ENCODE data around the gene RAF1.

DNA sequence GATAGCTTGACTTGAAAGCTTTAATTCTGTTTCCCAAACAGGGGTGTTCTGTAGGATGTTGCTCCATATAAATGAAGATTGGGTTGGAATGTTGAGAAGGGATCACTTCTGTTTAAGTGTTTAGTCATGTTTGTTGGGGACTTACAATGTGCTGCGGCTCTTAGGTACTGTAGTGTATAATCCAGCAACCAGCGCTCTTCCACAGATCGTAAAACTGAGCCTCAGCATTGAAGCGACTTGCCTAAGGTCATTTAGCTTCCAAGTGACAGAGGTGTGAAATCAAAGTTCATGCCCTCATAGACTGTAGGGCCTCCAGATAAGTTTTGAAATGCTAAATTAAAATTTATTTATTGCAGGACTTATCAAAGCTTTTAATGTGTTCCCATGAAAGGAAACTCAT, 105.2 kb downstream of the RAF1 start:
- TF ChIP-seq CTCF (conservative IDR thresholded peaks at IDR 0.05 in 1 of 2, IDR thresholded peaks at IDR 0.05 in 1 of 2; ENCODE audit: extremely low read depth in 1 of 2, insufficient read depth in 1 of 2, low read depth in 1 of 2, low read length in 2 of 2) (no peak), EZH2 (IDR thresholded peaks at IDR 0.05; ENCODE audit: borderline replicate concordance, low read length) (no peak)
